ENCODE data around the gene FBXO31. TPM values are rescaled to one million over a fixed set of nuclear protein-coding genes. Genes with fewer than 3 reads are reported as not detected.
"Not testable (repeated sequence)": the region's sequence is repeated elsewhere in the genome, so short reads cannot be mapped to it uniquely, and the experiment has no call there.

The FBXO31 gene
- total RNA-seq, 1 experiment from 2014 or later, result 53.9 TPM

- DNase-seq (ENCODE audit: unreplicated experiment), result peak; percentile 99
- Mint-ChIP-seq H3K36me3 (ENCODE audit: insufficient read depth, unreplicated experiment) (peaks cover 31% of the 10 kb centered on the region), H3K4me1 (ENCODE audit: insufficient read depth, unreplicated experiment) (peaks cover 25% of the 10 kb centered on the region), H3K9me3 (ENCODE audit: unreplicated experiment) (no peaks in the 10 kb centered on the region), H3K4me3 (ENCODE audit: unreplicated experiment) (peak overlapping the region; percentile 64), H3K27ac (ENCODE audit: low read depth, unreplicated experiment) (peak overlapping the region; percentile 94), H3K27me3 (ENCODE audit: insufficient read depth, unreplicated experiment) (no peaks in the 10 kb centered on the region)
- TF ChIP-seq, protein P1, sequence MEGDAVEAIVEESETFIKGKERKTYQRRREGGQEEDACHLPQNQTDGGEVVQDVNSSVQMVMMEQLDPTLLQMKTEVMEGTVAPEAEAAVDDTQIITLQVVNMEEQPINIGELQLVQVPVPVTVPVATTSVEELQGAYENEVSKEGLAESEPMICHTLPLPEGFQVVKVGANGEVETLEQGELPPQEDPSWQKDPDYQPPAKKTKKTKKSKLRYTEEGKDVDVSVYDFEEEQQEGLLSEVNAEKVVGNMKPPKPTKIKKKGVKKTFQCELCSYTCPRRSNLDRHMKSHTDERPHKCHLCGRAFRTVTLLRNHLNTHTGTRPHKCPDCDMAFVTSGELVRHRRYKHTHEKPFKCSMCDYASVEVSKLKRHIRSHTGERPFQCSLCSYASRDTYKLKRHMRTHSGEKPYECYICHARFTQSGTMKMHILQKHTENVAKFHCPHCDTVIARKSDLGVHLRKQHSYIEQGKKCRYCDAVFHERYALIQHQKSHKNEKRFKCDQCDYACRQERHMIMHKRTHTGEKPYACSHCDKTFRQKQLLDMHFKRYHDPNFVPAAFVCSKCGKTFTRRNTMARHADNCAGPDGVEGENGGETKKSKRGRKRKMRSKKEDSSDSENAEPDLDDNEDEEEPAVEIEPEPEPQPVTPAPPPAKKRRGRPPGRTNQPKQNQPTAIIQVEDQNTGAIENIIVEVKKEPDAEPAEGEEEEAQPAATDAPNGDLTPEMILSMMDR (IDR thresholded peaks at IDR 0.05; ENCODE audit: unreplicated experiment), result no peak
- intact Hi-C loops (cut with micrococcal nuclease), result no loop called here
- ChIA-PET POLR2A (interaction anchor here (0.7 to 3.2 kb wide), 26 partner anchors 10 to 824 kb away, joined by 3 to 40 read pairs (median 4); partner anchors contain the start of gene C16orf95), CTCF (interaction anchor here (0.6 to 1.4 kb wide), 5 partner anchors 69 to 1967 kb away, joined by 3 to 8 read pairs (median 3); no protein-coding TSS in a partner anchor)
- BruUV-seq (replicated peaks), result TSS peak; percentile 17
Measured at GRCh38 chr16:87387942-87388817, 4.6 kb upstream of the FBXO31 start.

DNA sequence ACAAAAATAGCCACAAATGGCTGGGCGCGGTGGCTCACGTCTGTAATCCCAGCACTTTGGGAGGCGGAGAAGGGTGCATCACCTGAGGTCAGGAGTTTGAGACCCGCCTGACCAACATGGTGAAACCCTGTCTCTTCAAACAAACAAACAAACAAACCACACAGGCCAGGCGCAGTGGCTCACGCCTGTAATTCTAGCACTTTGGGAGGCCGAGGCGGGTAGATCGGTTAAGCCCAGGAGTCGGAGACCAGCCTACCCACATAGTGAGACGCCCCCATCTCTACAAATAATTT is 1.2 kb upstream of the FBXO31 start:
- ChIA-PET CTCF (interaction anchor here (0.6 to 1.3 kb wide), 2 partner anchors 9 to 69 kb away, joined by 3 to 4 read pairs; no protein-coding TSS in a partner anchor), POLR2A (interaction anchor here (1.2 to 4.8 kb wide), 4 partner anchors 9 to 251 kb away, joined by 4 to 101 read pairs (median 39); partner anchors contain the start of genes C16orf95 and MAP1LC3B)
- Mint-ChIP-seq H3K36me3 (ENCODE audit: insufficient read depth, unreplicated experiment) (peaks cover 30% of the 10 kb centered on the region), H3K4me3 (ENCODE audit: unreplicated experiment) (peak overlapping the region; percentile 88), H3K4me1 (ENCODE audit: insufficient read depth, unreplicated experiment) (peaks cover 33% of the 10 kb centered on the region)
- intact Hi-C loops (cut with micrococcal nuclease), result loop anchor here (1.0 kb wide), 1 partner anchor 7 kb away; the partner anchor contains the start of gene MAP1LC3B
- not testable (repeated sequence) for DNase-seq (ENCODE audit: unreplicated experiment); H3K27me3 Mint-ChIP-seq (ENCODE audit: insufficient read depth, unreplicated experiment); BruUV-seq (replicated peaks); H3K27ac Mint-ChIP-seq (ENCODE audit: low read depth, unreplicated experiment); H3K9me3 Mint-ChIP-seq (ENCODE audit: unreplicated experiment)

GRCh38 chr16:87384162-87384874 is 742 bp upstream of the FBXO31 start:
- no TSS peak for BruUV-seq (replicated peaks)
- Mint-ChIP-seq H3K36me3 (ENCODE audit: insufficient read depth, unreplicated experiment) (peaks cover 31% of the 10 kb centered on the region), H3K27me3 (ENCODE audit: insufficient read depth, unreplicated experiment) (no peaks in the 10 kb centered on the region), H3K4me1 (ENCODE audit: insufficient read depth, unreplicated experiment) (peaks cover 33% of the 10 kb centered on the region), H3K9me3 (ENCODE audit: unreplicated experiment) (no peaks in the 10 kb centered on the region), H3K4me3 (ENCODE audit: unreplicated experiment) (peak overlapping the region; percentile 88), H3K27ac (ENCODE audit: low read depth, unreplicated experiment) (peak overlapping the region; percentile 71)
- intact Hi-C loops (cut with micrococcal nuclease), result loop anchor here (1.0 kb wide), 1 partner anchor 8 kb away; the partner anchor contains the start of gene MAP1LC3B
- TF ChIP-seq, protein P1 (IDR thresholded peaks at IDR 0.05; ENCODE audit: unreplicated experiment), result no peak
- ChIA-PET CTCF (interaction anchor here (0.6 to 1.3 kb wide), 3 partner anchors 10 to 1771 kb away, joined by 3 to 4 read pairs (median 3); no protein-coding TSS in a partner anchor), POLR2A (interaction anchor here (0.5 to 4.8 kb wide), 15 partner anchors 9 to 820 kb away, joined by 3 to 101 read pairs (median 5); partner anchors contain the start of genes C16orf95 and MAP1LC3B)
- no peak for DNase-seq (ENCODE audit: unreplicated experiment)

DNA sequence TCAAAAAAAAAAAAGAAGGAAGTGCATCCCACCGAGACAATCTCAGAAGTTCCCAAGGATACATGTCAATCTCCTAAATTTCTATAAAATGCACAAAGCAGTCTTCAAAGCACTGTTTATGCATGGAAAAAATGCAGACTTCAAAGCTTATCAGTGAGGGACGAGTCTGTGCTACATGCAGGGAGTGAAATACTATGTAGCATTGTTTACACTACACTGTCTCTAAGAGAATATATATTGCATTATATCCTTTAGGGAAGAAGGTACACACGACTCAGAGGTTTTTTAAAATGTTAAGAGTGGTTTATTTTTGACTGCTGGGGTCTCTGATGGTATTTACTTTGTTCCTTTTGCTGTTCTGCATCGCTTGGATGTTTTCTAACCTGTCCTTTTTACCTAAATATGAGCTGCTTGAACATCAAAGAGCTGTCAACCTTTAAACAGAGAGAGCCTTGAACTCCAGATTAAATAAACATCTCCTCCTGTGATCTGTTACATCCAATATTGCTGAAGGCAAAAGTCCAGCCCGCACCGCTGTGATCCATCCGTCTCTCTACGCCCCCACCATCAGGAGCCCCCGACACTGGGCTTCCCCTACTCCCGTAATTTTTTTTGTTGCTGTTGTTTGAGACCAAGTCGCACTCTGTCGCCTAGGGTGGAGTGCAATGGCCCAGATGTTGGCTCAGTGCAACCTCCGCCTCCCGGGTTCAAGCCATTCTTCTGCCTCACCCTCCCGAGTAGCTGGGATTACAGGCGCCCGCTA is 1.4 kb downstream of the FBXO31 start:
- CTCF ChIA-PET, result interaction anchor here (0.6 to 2.0 kb wide), 4 partner anchors 13 to 254 kb away, joined by 3 to 8 read pairs (median 4); partner anchors contain the start of gene C16orf95

More for the DNA sequence above, 1.4 kb downstream of the FBXO31 start:
- POLR2A ChIA-PET, result interaction anchor here (0.6 to 4.8 kb wide), 12 partner anchors 12 to 814 kb away, joined by 3 to 101 read pairs (median 4); partner anchors contain the start of genes C16orf95 and MAP1LC3B
- peak overlapping the region; percentile 88 for H3K27ac Mint-ChIP-seq (ENCODE audit: low read depth, unreplicated experiment)
- no TSS peak for BruUV-seq (replicated peaks)
- TF ChIP-seq, protein P1 (IDR thresholded peaks at IDR 0.05; ENCODE audit: unreplicated experiment), result no peak
- no peak for DNase-seq (ENCODE audit: unreplicated experiment)
- no peaks in the 10 kb centered on the region for H3K27me3 Mint-ChIP-seq (ENCODE audit: insufficient read depth, unreplicated experiment)
- peak overlapping the region; percentile 88 for H3K4me3 Mint-ChIP-seq (ENCODE audit: unreplicated experiment)
- no peaks in the 10 kb centered on the region for H3K9me3 Mint-ChIP-seq (ENCODE audit: unreplicated experiment)
- H3K36me3 Mint-ChIP-seq (ENCODE audit: insufficient read depth, unreplicated experiment), result peaks cover 35% of the 10 kb centered on the region
- H3K4me1 Mint-ChIP-seq (ENCODE audit: insufficient read depth, unreplicated experiment), result peaks cover 21% of the 10 kb centered on the region
- intact Hi-C loops (cut with micrococcal nuclease), result no loop called here
